ENCODE measurements around the gene PHYH.
A peak's percentile ranks its signal among the peaks of the same experiment; 100 is the strongest.
"Not testable (repeated sequence)": the region's sequence is repeated elsewhere in the genome, so short reads cannot be mapped to it uniquely, and the experiment has no call there.

PHYH gene

GRCh38 chr10:13299437-13300287, at the start of gene PHYH:
Gene PHYH (minus strand): TSS chr10:13300064. CDS start chr10:13300042, 22 bp downstream.
- peak within 1 kb of the TSS; percentile 65 to 90 (median 72) for H3K4me3 ChIP-seq
- peak within 1 kb of the TSS; percentile 78 to 98 (median 91) for H3K27ac ChIP-seq

- peak within 1 kb of the TSS; percentile 89 to 99 (median 96) for H3K27ac ChIP-seq
- H3K4me3 ChIP-seq, result peak within 1 kb of the TSS; percentile 61 to 93 (median 72)
These were observed 48.6 kb upstream of the PHYH start, which contains the start of gene SEPHS1 for GRCh38 chr10:13348216-13349017. Gene SEPHS1 (minus strand): TSS chr10:13348293. CDS start chr10:13344950, 3,343 bp downstream.

- H3K4me3 ChIP-seq, result peak overlapping the region; percentile 61 to 93 (median 72)
- peak overlapping the region; percentile 89 to 99 (median 96) for H3K27ac ChIP-seq
These were observed 47.8 kb upstream of the PHYH start for GRCh38 chr10:13347500-13348156.

GRCh38 chr10:13347043-13347499, 47.2 kb upstream of the PHYH start:
- H3K27ac ChIP-seq, result peak overlapping the region; percentile 89 to 99 (median 96)

GRCh38 chr10:13346283-13347042, 46.6 kb upstream of the PHYH start:
- H3K4me3 ChIP-seq, result peak overlapping the region; percentile 61 to 93 (median 72)
- peak overlapping the region in 20 of 21 experiments; percentile 89 to 99 (median 96) for H3K27ac ChIP-seq

More at GRCh38 chr10:13347043-13347499, 47.2 kb upstream of the PHYH start:
- H3K4me3 ChIP-seq, result peak overlapping the region; percentile 61 to 93 (median 72)

GRCh38 chr10:13340626-13341376, 40.9 kb upstream of the PHYH start:
- Histone ChIP-seq H3K4me3 (no peak overlapping the region), H3K27ac (peak overlapping the region in 4 of 21 experiments; percentile 42 to 62 (median 44))

- Histone ChIP-seq H3K27ac (peak overlapping the region in 5 of 21 experiments; percentile 10 to 62 (median 43)), H3K4me3 (no peak overlapping the region)
These were observed 40.2 kb upstream of the PHYH start for GRCh38 chr10:13340068-13340467.

- Histone ChIP-seq H3K4me3 (no peak overlapping the region), H3K27ac (peak overlapping the region in 8 of 21 experiments; percentile 3 to 61 (median 28))
These were observed 38.7 kb upstream of the PHYH start for GRCh38 chr10:13338390-13339110.

- peak overlapping the region in 2 of 21 experiments; percentile 27 to 61 for H3K27ac ChIP-seq
- H3K4me3 ChIP-seq, result no peak overlapping the region
These were observed 37.9 kb upstream of the PHYH start for GRCh38 chr10:13337827-13338196.

GRCh38 chr10:13337128-13337826, 37.4 kb upstream of the PHYH start:
- H3K4me3 ChIP-seq, result no peak overlapping the region
- no peak overlapping the region for H3K27ac ChIP-seq

GRCh38 chr10:13335881-13336280, 36.0 kb upstream of the PHYH start:
- Histone ChIP-seq H3K27ac (no peak overlapping the region), H3K4me3 (no peak overlapping the region)

GRCh38 chr10:13334556-13334955, 34.7 kb upstream of the PHYH start:
- Histone ChIP-seq H3K4me3 (no peak overlapping the region), H3K27ac (no peak overlapping the region)

- no peak overlapping the region for H3K27ac ChIP-seq
- no peak overlapping the region for H3K4me3 ChIP-seq
These were observed 31.8 kb upstream of the PHYH start for GRCh38 chr10:13331646-13332045.

- not testable (repeated sequence) for H3K27ac ChIP-seq, H3K4me3 ChIP-seq
These were observed 31.1 kb upstream of the PHYH start for GRCh38 chr10:13330980-13331379.

- H3K4me3 ChIP-seq, result no peak overlapping the region
- no peak overlapping the region for H3K27ac ChIP-seq
These were observed 29.7 kb upstream of the PHYH start for GRCh38 chr10:13329565-13329964.

GRCh38 chr10:13328613-13329012, 28.7 kb upstream of the PHYH start:
- no peak overlapping the region for H3K27ac ChIP-seq
- no peak overlapping the region for H3K4me3 ChIP-seq

GRCh38 chr10:13328126-13328525, 28.3 kb upstream of the PHYH start:
- Histone ChIP-seq H3K4me3 (no peak overlapping the region), H3K27ac (no peak overlapping the region)

Data from skin epidermis (tissue), 12 donors.